ENCODE data around the gene RBM20.
"Not testable (repeated sequence)": the region's sequence is repeated elsewhere in the genome, so short reads cannot be mapped to it uniquely, and the experiment has no call there.

Gene RBM20

DNA sequence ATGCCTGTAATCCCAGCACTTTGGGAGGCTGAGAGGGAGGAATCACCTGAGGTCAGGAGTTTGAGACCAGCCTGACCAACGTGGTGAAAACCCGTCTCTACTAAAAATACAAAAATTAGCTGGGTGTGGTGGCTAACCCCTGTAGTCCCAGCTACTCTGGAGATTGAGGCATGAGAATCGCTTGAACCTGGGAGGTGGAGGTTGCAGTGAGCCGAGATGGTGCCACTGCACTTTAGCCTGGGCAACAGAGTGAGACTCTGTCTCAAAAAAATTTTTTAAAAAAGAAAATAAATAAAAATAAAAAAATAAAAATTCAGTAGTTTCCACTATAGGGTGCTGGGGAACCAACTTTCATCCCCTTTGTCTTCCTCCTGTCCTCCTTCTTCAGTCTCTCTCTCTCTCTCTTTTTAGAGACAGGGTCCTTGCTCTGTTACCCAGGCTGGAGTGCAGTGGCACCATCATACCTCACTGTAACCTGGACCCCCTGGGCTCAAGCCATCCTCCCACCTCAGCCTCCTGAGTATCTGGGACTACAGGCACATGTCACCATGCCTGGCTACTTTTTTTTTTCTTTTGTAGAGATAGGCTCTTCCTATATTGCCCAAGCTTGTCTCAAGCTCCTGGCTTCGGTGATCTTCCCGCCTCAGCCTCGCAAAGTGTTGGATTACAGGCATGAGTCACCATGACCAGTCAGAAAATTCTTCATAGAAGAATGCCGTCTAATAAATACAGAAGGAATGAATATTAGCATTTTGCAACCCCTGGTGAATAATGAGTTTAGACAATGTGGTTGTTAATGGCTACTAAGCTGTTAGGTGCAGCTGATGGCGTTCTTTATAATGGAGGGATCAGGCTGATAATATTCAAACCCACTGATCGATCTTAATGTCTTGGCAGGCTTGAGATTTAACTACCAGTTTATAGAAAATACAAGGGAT is 20.6 kb downstream of the RBM20 start:
- DNase-seq (ENCODE audit: low read depth in 1 of 2, low spot score in 1 of 2), result no peak
- Histone ChIP-seq H3K4me3 (replicated peaks; ENCODE audit: insufficient read depth, low read length) (no peak overlapping the region), H3K27me3 (ENCODE audit: insufficient read depth, poor library complexity, severe bottlenecking) (no peaks in the 10 kb centered on the region), H3K27ac (replicated peaks) (no peak overlapping the region)
- TF ChIP-seq SPI1 (IDR thresholded peaks at IDR 0.05; ENCODE audit: borderline replicate concordance, low read depth) (no peak), REST (IDR thresholded peaks at IDR 0.05; ENCODE audit: insufficient replicate concordance, low read depth) (no peak), GABPA (IDR thresholded peaks at IDR 0.05; ENCODE audit: low read depth) (no peak), POLR2AphosphoS5 (IDR thresholded peaks at IDR 0.05; ENCODE audit: low read depth) (no peak)
- TF ChIP-seq, protein P1, sequence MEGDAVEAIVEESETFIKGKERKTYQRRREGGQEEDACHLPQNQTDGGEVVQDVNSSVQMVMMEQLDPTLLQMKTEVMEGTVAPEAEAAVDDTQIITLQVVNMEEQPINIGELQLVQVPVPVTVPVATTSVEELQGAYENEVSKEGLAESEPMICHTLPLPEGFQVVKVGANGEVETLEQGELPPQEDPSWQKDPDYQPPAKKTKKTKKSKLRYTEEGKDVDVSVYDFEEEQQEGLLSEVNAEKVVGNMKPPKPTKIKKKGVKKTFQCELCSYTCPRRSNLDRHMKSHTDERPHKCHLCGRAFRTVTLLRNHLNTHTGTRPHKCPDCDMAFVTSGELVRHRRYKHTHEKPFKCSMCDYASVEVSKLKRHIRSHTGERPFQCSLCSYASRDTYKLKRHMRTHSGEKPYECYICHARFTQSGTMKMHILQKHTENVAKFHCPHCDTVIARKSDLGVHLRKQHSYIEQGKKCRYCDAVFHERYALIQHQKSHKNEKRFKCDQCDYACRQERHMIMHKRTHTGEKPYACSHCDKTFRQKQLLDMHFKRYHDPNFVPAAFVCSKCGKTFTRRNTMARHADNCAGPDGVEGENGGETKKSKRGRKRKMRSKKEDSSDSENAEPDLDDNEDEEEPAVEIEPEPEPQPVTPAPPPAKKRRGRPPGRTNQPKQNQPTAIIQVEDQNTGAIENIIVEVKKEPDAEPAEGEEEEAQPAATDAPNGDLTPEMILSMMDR (IDR thresholded peaks at IDR 0.05; ENCODE audit: insufficient read depth, low read length), result no peak

DNA sequence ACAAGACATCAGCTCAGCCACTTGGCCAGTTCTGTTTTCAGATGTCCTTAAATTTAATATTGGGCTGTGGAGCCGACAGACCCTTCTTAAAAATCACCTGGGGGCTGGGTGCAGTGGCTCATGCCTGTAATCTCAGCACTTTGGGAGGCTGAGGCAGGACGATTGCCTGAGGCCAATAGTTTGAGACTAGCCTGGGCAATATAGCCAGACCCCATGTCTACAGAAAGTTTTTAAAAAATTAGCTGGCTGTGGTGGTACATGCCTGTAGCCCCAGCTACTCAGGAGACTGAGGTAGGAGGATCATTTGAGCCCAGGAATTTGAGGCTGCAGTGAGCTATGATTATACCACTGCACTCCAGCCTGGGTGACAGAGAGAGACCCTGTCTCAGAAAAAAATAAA is 22.1 kb downstream of the RBM20 start:
- H3K27ac ChIP-seq (replicated peaks); DNase-seq (ENCODE audit: low read depth in 1 of 2, low spot score in 1 of 2); H3K4me3 ChIP-seq (replicated peaks; ENCODE audit: insufficient read depth, low read length); H3K27me3 ChIP-seq (ENCODE audit: insufficient read depth, poor library complexity, severe bottlenecking): not testable (repeated sequence)

DNA sequence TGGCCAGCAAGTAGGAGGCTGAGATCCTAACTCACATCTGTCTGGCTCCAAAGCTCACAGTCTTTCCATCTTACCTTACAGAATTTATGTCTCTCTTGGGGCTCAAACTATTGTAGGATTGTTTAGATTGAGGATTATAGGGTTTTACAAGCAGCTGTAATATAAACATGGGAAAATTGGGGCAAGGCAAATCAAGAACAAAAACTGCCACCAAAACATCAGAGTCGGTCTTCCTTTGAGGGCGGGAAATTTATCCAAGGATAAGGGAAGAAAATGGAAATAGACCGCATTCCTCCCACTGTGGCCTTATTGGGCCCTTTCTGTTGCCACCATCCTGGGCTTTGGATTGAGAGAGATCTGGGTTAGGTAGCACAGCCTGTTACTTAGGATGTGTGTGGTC is 22.5 kb downstream of the RBM20 start:
- DNase-seq (ENCODE audit: low read depth in 1 of 2, low spot score in 1 of 2), result no peak
- H3K27me3 ChIP-seq (ENCODE audit: insufficient read depth, poor library complexity, severe bottlenecking), result no peaks in the 10 kb centered on the region
- TF ChIP-seq SPI1 (IDR thresholded peaks at IDR 0.05; ENCODE audit: borderline replicate concordance, low read depth) (no peak), GABPA (IDR thresholded peaks at IDR 0.05; ENCODE audit: low read depth) (no peak), REST (IDR thresholded peaks at IDR 0.05; ENCODE audit: insufficient replicate concordance, low read depth) (no peak), POLR2AphosphoS5 (IDR thresholded peaks at IDR 0.05; ENCODE audit: low read depth) (no peak)
- TF ChIP-seq, protein P1 (IDR thresholded peaks at IDR 0.05; ENCODE audit: insufficient read depth, low read length), result no peak
- no peak overlapping the region for H3K27ac ChIP-seq (replicated peaks)
- no peak overlapping the region for H3K4me3 ChIP-seq (replicated peaks; ENCODE audit: insufficient read depth, low read length)

- H3K4me3 ChIP-seq (replicated peaks; ENCODE audit: insufficient read depth, low read length), result no peak overlapping the region
- no peak for DNase-seq (ENCODE audit: low read depth in 1 of 2, low spot score in 1 of 2)
- TF ChIP-seq REST (IDR thresholded peaks at IDR 0.05; ENCODE audit: insufficient replicate concordance, low read depth) (no peak), SPI1 (IDR thresholded peaks at IDR 0.05; ENCODE audit: borderline replicate concordance, low read depth) (no peak), POLR2AphosphoS5 (IDR thresholded peaks at IDR 0.05; ENCODE audit: low read depth) (no peak), GABPA (IDR thresholded peaks at IDR 0.05; ENCODE audit: low read depth) (no peak)
- TF ChIP-seq, protein P1 (IDR thresholded peaks at IDR 0.05; ENCODE audit: insufficient read depth, low read length), result no peak
- H3K27ac ChIP-seq (replicated peaks), result no peak overlapping the region
- no peaks in the 10 kb centered on the region for H3K27me3 ChIP-seq (ENCODE audit: insufficient read depth, poor library complexity, severe bottlenecking)
Measured at GRCh38 chr10:110667620-110668343, 23.6 kb downstream of the RBM20 start.
